Measurements from ENCODE around the gene ZNF385C. TPM values are rescaled to one million over a fixed set of nuclear protein-coding genes. Genes with fewer than 3 reads are reported as not detected.

The ZNF385C gene
- total RNA-seq, 1 donor from 2014 or later: 1.3 TPM

- H3K4me1 Mint-ChIP-seq (ENCODE audit: unreplicated experiment): peaks cover 48% of the 10 kb centered on the region
- peaks cover 13% of the 10 kb centered on the region for H3K36me3 Mint-ChIP-seq (ENCODE audit: low read depth, unreplicated experiment)
- no peaks in the 10 kb centered on the region for H3K9me3 Mint-ChIP-seq (ENCODE audit: unreplicated experiment)
- no peak for TF ChIP-seq CTCF (IDR thresholded peaks at IDR 0.05; ENCODE audit: unreplicated experiment)
- no peak overlapping the region for H3K27ac Mint-ChIP-seq (ENCODE audit: unreplicated experiment)
- no peak overlapping the region for H3K4me3 Mint-ChIP-seq (ENCODE audit: unreplicated experiment)
- no peak for DNase-seq (ENCODE audit: low spot score)
- peaks cover 5% of the 10 kb centered on the region for H3K27me3 Mint-ChIP-seq (ENCODE audit: unreplicated experiment)
Observed at GRCh38 chr17:42138749-42139492, 40.6 kb upstream of the ZNF385C start.

GRCh38 chr17:42136654-42137051, 38.4 kb upstream of the ZNF385C start:
- DNase-seq (ENCODE audit: low spot score): no peak
- H3K4me1 Mint-ChIP-seq (ENCODE audit: unreplicated experiment): peaks cover 55% of the 10 kb centered on the region
- H3K4me3 Mint-ChIP-seq (ENCODE audit: unreplicated experiment): no peak overlapping the region
- no peak overlapping the region for H3K27ac Mint-ChIP-seq (ENCODE audit: unreplicated experiment)
- peaks cover 8% of the 10 kb centered on the region for H3K36me3 Mint-ChIP-seq (ENCODE audit: low read depth, unreplicated experiment)
- no peak for TF ChIP-seq CTCF (IDR thresholded peaks at IDR 0.05; ENCODE audit: unreplicated experiment)
- peaks cover 5% of the 10 kb centered on the region for H3K27me3 Mint-ChIP-seq (ENCODE audit: unreplicated experiment)
- no peaks in the 10 kb centered on the region for H3K9me3 Mint-ChIP-seq (ENCODE audit: unreplicated experiment)

- H3K9me3 Mint-ChIP-seq (ENCODE audit: unreplicated experiment): no peaks in the 10 kb centered on the region
- peaks cover 60% of the 10 kb centered on the region for H3K4me1 Mint-ChIP-seq (ENCODE audit: unreplicated experiment)
- H3K27ac Mint-ChIP-seq (ENCODE audit: unreplicated experiment): peak overlapping the region; percentile 93
- DNase-seq (ENCODE audit: low spot score): no peak
- TF ChIP-seq CTCF (IDR thresholded peaks at IDR 0.05; ENCODE audit: unreplicated experiment): no peak
- H3K4me3 Mint-ChIP-seq (ENCODE audit: unreplicated experiment): peak overlapping the region; percentile 45
- H3K36me3 Mint-ChIP-seq (ENCODE audit: low read depth, unreplicated experiment): peaks cover 10% of the 10 kb centered on the region
- H3K27me3 Mint-ChIP-seq (ENCODE audit: unreplicated experiment): peaks cover 8% of the 10 kb centered on the region
Observed at GRCh38 chr17:42135664-42136653, 37.7 kb upstream of the ZNF385C start.

- Mint-ChIP-seq H3K27me3 (ENCODE audit: unreplicated experiment) (peaks cover 10% of the 10 kb centered on the region), H3K4me1 (ENCODE audit: unreplicated experiment) (peaks cover 68% of the 10 kb centered on the region), H3K9me3 (ENCODE audit: unreplicated experiment) (no peaks in the 10 kb centered on the region), H3K36me3 (ENCODE audit: low read depth, unreplicated experiment) (peaks cover 12% of the 10 kb centered on the region), H3K4me3 (ENCODE audit: unreplicated experiment) (peak overlapping the region; percentile 45), H3K27ac (ENCODE audit: unreplicated experiment) (no peak overlapping the region)
- no peak for TF ChIP-seq CTCF (IDR thresholded peaks at IDR 0.05; ENCODE audit: unreplicated experiment)
- no peak for DNase-seq (ENCODE audit: low spot score)
Observed at GRCh38 chr17:42135151-42135550, 36.9 kb upstream of the ZNF385C start.

Data from endothelial cell (in vitro differentiated cells).